Stomach smooth muscle (tissue), 2 donors: ENCODE measurements around the gene GSTM4.
"Not testable (repeated sequence)": the region's sequence is repeated elsewhere in the genome, so short reads cannot be mapped to it uniquely, and the experiment has no call there.

Experiments
- H3K27ac ChIP-seq: one replicate; pipeline ENCODE4 v1.7.0; 2013; ENCODE audit warnings: mild to moderate bottlenecking, low read length, inconsistent platforms
- H3K27me3 ChIP-seq, 2 donors: one replicate each; pipeline ENCODE4 v1.7.0; 2013; ENCODE audit warnings: low read length in 2 of 2; ENCODE audit not compliant: insufficient read depth in 2 of 2, control insufficient read depth in 1 of 2
- H3K36me3 ChIP-seq, 2 donors: one replicate each; pipeline ENCODE4 v1.7.0; 2013; ENCODE audit warnings: low read length in 2 of 2; ENCODE audit not compliant: control insufficient read depth in 2 of 2, insufficient read depth in 2 of 2
- H3K4me1 ChIP-seq: one replicate; pipeline ENCODE4 v1.7.0; 2013; ENCODE audit warnings: low read length; ENCODE audit not compliant: control insufficient read depth, insufficient read depth
- H3K4me3 ChIP-seq, 2 donors: one replicate each; pipeline ENCODE4 v1.7.0; 2013; ENCODE audit warnings: low read length in 2 of 2
- H3K9ac ChIP-seq, 2 donors: one replicate each; pipeline ENCODE4 v1.7.0; 2013; ENCODE audit warnings: low read length in 2 of 2, mild to moderate bottlenecking in 1 of 2
- H3K9me3 ChIP-seq, 2 donors: one replicate each; pipeline ENCODE4 v1.7.0; 2013; ENCODE audit warnings: low read length in 2 of 2; ENCODE audit not compliant: control insufficient read depth in 2 of 2
- donor health status: healthy.
- donor health status: Pancreatic carcinoma.

GSTM4 gene

DNA sequence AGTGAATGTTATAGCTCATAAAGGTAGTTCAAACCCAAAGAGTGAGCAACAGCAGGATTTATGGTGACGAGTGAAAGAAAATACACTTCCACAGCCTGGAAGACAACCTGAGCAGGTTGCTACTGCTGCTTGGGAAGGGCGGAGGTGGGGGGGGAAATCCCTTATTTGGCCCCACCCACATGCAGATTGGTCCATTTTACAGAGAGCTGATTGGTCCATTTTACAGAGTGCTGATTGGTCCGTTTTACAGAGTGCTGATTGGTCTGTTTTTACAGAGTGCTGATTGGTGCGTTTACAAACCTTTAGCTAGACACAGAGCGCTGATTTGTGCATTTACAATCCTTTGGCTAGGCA lies 14.0 kb downstream of the GSTM4 start:
- H3K4me3 ChIP-seq, H3K27ac ChIP-seq: not testable (repeated sequence)

DNA sequence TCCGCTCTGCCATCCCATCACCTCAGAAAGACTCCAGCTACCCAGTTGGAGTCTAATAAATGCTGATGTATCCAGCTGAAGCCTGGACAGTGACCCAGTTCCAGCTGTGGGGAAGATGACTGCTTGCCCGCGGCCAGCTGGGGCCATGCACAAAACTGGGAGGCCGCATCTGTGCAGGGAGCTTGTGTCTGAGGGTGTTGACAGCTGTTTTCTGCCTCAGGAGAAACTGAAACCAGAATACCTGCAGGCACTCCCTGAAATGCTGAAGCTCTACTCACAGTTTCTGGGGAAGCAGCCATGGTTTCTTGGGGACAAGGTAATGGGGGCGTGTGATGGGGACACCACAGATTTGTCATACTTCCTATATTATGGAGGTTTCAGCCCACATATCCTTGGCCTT lies 15.2 kb downstream of the GSTM4 start:
- Histone ChIP-seq H3K4me1 (peaks cover 15% of the 10 kb centered on the region), H3K27me3 (no peaks in the 10 kb centered on the region), H3K9ac (no peak overlapping the region), H3K9me3 (no peaks in the 10 kb centered on the region), H3K27ac (no peak overlapping the region), H3K36me3 (peaks cover 3 to 12% of the 10 kb centered on the region in 2 donors), H3K4me3 (no peak overlapping the region)

More for the DNA sequence above, 14.0 kb downstream of the GSTM4 start:
- not testable (repeated sequence) for H3K9me3 ChIP-seq, H3K27me3 ChIP-seq, H3K9ac ChIP-seq
- H3K36me3 ChIP-seq, result peaks cover 3 to 15% of the 10 kb centered on the region in 2 donors
- peaks cover 15% of the 10 kb centered on the region for H3K4me1 ChIP-seq

DNA sequence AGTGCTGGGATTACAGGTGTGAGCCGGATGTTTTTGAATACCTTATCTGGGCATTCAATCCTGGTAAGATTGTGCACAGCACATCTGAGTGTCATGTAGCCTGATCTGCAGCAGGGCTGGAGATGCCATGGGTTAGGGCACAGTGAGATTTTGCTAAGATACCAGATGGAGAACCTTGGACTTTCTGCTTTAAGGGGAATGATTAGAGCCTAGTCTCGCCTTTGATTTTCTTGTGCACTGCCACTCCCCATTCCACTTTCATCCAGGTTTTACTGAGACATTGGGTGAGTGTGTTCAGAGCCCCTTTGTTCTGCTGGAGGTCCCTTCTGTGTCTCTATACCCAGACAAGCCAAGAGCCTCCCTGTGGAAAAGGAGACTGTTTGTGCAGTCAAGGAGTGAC lies 18.0 kb downstream of the GSTM4 start:
- not testable (repeated sequence) for H3K4me1 ChIP-seq, H3K9ac ChIP-seq, H3K4me3 ChIP-seq, H3K9me3 ChIP-seq, H3K27me3 ChIP-seq, H3K27ac ChIP-seq
- H3K36me3 ChIP-seq, result peaks cover 3 to 12% of the 10 kb centered on the region in 2 donors

DNA sequence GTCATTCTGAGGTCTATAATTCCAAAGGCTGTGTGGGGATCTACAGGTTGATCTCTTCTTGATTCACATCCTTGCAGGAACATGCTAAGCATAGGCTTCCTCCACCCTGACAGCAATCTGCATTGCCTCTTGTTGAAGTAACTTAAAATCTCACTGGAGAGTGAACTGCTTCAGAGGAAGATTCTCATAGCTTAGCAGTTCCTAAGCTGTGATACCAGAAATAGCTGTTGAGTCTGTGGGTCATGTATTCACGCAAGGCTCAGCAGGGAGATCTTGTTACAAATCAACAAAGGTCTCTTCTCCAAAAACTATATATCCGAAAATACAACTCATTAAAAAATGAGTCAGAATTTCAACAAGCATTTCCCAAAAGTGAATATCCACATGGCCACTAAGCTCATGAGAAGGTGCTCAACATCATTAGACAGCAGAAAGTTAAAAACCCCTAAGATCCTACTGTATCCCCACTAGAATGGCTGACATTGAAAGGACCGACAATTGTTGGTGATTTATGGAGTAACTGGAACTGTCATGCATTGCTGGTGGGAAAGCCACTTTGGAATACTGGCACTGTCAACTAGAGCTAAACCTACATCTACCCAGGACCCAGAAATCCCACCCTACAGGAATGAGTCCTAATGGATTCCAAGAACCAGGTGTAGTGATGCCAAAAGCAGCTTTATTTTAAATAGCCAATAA lies 20.9 kb downstream of the GSTM4 start:
- H3K27me3 ChIP-seq, H3K36me3 ChIP-seq, H3K4me1 ChIP-seq, H3K9me3 ChIP-seq, H3K27ac ChIP-seq, H3K9ac ChIP-seq, H3K4me3 ChIP-seq: not testable (repeated sequence)

DNA sequence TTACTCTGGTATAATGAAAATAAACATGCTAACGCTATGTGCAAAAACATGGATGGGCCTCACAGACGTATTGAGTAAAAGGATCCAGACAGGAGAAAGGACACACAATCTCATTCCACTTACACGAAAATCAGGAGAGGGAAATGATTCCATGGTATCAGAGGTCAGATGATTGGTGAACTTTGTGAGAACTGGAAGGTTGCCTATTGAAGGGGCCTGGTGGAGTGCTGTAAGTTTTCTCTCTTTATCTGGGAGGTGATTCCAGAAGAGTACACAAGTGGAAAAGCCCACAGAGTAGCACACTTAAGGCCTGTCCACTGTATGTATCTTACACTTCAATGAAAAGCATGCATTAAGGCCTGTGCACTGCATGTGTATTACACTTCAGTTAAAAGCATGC lies 21.6 kb downstream of the GSTM4 start:
- H3K4me1 ChIP-seq, result no peaks in the 10 kb centered on the region

DNA sequence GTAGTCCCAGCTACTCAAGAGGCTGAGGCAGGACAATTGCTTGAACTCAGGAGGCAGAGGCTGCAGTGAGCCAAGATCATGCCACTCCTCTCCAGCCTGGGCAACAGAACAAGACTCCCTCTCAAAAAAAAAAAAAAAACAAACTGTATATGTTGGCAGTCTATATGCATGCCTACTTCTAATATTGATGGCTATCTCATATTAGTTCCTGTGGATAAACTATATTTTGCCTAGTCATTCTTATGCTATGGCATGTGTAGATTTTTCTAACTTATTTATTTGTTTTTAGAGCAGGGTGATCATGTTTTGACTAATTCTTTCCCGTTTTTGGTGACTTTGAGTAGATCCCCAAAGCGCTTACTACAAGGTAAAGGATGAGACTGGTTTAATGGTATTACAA lies 22.7 kb downstream of the GSTM4 start:
- not testable (repeated sequence) for H3K9ac ChIP-seq, H3K36me3 ChIP-seq, H3K9me3 ChIP-seq

More for the DNA sequence above, 21.6 kb downstream of the GSTM4 start:
- no peaks in the 10 kb centered on the region for H3K9me3 ChIP-seq
- H3K4me3 ChIP-seq, result no peak overlapping the region
- peaks cover 3 to 4% of the 10 kb centered on the region in 2 donors for H3K36me3 ChIP-seq
- no peak overlapping the region for H3K27ac ChIP-seq
- no peaks in the 10 kb centered on the region for H3K27me3 ChIP-seq
- H3K9ac ChIP-seq, result no peak overlapping the region

DNA sequence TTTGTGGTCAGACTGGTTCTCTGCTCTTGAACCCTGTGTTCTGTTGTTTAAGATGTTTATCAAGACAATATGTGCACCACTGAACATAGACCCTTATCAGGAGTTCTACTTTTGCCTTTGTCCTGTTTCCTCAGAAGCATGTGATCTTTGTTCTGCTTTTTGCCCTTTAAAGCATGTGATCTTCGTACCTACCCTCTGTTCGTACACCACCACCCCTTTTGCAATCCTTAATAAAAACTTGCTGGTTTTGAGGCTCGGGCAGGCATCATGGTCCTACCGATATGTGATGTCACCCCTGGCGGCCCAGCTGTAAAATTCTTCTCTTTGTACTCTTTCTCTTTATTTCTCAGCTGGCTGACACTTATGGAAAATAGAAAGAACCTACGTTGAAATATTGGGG lies 28.9 kb downstream of the GSTM4 start:
- H3K36me3 ChIP-seq, H3K4me1 ChIP-seq, H3K9me3 ChIP-seq, H3K27me3 ChIP-seq, H3K4me3 ChIP-seq, H3K9ac ChIP-seq, H3K27ac ChIP-seq: not testable (repeated sequence)

More for the DNA sequence above, 22.7 kb downstream of the GSTM4 start:
- not testable (repeated sequence) for H3K27me3 ChIP-seq, H3K27ac ChIP-seq, H3K4me1 ChIP-seq, H3K4me3 ChIP-seq

DNA sequence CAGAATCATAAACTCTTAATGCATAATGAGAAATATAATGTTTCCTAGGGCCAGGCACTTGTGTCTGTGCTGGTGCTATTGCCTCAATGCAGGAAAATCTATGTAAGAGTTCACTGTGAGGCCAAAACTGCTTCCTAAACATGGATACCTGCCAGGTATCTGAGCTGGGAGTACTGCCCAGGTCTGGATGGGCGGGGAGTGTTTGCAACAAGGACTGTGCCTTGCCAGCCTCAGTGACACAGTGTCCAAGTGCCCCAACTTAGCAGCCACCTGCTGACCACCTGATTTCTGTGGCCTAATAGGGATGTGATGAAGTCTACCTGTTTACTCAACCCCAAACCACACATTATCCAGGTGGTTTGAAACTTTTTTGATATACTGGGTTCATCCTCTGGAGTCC lies 29.5 kb downstream of the GSTM4 start:
- not testable (repeated sequence) for H3K4me1 ChIP-seq, H3K4me3 ChIP-seq, H3K27me3 ChIP-seq, H3K27ac ChIP-seq, H3K36me3 ChIP-seq, H3K9ac ChIP-seq, H3K9me3 ChIP-seq

DNA sequence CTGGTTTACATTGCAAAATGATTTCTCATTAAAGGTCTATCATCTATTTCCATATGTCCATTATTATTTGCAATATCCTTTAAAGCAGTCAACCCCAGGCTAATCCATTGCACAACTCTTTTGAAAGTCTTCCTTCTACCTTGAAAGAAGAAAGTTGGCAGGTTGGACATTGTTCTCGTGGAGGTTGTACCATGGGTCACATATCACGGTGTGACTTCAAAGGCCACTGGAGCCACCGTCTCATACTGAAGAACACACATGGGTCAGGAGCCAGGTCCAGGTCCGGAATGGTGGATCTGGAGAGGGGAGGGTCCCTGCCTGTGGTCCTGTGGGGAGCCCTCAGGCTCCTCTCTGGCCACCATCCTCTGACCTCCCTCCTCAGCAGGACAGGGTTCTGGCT lies 30.0 kb downstream of the GSTM4 start:
- H3K36me3 ChIP-seq, H3K4me3 ChIP-seq, H3K27me3 ChIP-seq, H3K4me1 ChIP-seq, H3K9me3 ChIP-seq, H3K9ac ChIP-seq, H3K27ac ChIP-seq: not testable (repeated sequence)

DNA sequence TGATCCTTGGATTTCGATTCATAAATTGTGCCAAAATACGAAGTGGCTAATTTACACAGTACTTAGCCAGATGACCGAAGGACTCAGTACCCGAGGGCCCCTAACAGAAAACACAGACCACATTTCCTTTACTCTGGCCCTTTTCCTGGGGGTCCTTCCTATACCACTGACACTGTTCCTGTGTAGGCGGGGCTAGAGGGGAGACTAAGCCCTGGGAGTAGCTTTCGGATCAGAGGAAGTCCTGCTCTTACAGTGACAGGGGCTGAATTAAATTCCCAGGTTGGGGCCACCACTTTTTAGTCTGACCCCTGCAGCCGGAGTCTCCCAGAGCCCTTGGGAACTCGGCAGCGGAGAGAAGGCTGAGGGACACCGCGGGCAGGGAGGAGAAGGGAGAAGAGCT lies 31.2 kb downstream of the GSTM4 start:
- H3K4me1 ChIP-seq, H3K9ac ChIP-seq, H3K27ac ChIP-seq, H3K36me3 ChIP-seq, H3K4me3 ChIP-seq, H3K27me3 ChIP-seq, H3K9me3 ChIP-seq: not testable (repeated sequence)

DNA sequence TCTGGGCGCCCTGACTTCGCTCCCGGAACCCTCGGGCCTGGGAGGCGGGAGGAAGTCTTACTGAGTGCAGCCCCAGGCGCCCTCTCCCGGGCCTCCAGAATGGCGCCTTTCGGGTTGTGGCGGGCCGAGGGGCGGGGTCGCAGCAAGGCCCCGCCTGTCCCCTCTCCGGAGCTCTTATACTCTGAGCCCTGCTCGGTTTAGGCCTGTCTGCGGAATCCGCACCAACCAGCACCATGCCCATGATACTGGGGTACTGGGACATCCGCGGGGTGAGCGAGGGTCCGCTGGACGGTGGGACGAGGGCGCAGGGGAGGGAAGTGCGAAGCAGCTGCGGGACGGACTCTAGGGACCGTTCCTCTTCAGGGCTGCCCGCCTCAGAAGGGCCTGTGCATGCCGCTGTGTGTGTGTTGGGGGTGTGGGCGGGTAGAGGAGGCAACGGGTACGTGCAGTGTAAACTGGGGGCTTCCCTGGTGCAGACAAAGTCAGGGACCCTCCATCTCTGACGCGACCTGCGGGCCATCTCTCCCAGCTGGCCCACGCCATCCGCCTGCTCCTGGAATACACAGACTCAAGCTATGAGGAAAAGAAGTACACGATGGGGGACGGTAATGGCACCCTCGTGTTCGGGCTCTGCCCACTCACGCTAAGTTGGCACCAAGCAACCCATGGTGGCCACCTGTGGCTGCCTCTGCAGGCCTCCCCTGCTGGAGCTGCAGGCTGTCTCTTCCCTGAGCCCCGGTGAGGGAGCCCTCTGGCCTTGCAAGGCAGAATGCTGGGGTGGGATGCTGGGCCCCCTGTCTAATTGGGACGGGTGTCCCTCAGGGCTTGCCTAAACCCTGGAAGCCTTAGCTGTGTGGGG lies 32.0 kb downstream of the GSTM4 start, which contains the start of gene GSTM1:
GSTM1 (plus strand) TSS at position 177 of the 859 bp plus-strand sequence; CDS start at position 234, 57 bp downstream.
- Histone ChIP-seq H3K4me3 (no peak within 1 kb of the TSS), H3K9ac (no peak within 1 kb of the TSS), H3K9me3 (no peaks in the 10 kb centered on the region), H3K27me3 (no peaks in the 10 kb centered on the region), H3K4me1 (no peaks in the 10 kb centered on the region), H3K36me3 (no peaks in the 10 kb centered on the region), H3K27ac (no peak within 1 kb of the TSS)
